ENCODE measurements around the gene PPIP5K1.

PPIP5K1 gene

GRCh38 chr15:43484455-43484854, 105.6 kb downstream of the PPIP5K1 start:
- no peak for DNase-seq
